Measurements from ENCODE around the gene BTD. TPM values are rescaled to one million over a fixed set of nuclear protein-coding genes. Genes with fewer than 3 reads are reported as not detected.

BTD gene
- total RNA-seq, 1 donor from 2014 or later, result 23.0 TPM

Small RNAs within 50 kb of the gene (small RNA-seq; reads per million reads assigned to genes)
- not detected for gene MIR3134

Other genes with a start within 250 kb of the BTD start
- gene METTL6, start 174.2 kb upstream of the BTD start, total RNA-seq, result 42.3 TPM
- 7.3 TPM for gene EAF1, start 174.1 kb upstream of the BTD start, total RNA-seq
- gene COLQ, start 80.0 kb upstream of the BTD start, total RNA-seq, result 14.1 TPM
- 16.7 TPM for gene HACL1, start 176 bp upstream of the BTD start, total RNA-seq
- gene ANKRD28, start 196.2 kb downstream of the BTD start, total RNA-seq, result 43.8 TPM

Data from skeletal muscle tissue (tissue), 2 donors.